PC-3 (cell line): Measurements from ENCODE around the gene APOH.

Source experiments
- EZH2 ChIP-seq: fragments of 300-600 bp; sonication (generic); IDR thresholded peaks from one replicate; pipeline ENCODE4 v1.6.1; 2017; ENCODE audit warnings: antibody characterized with exemption, mild to moderate bottlenecking, low read length; ENCODE audit not compliant: unreplicated experiment
- TF ChIP-seq, protein P1 (sequence below): fragments of 300-600 bp; sonication (generic); conservative IDR thresholded peaks from 2 replicates; pipeline ENCODE4 v1.5.1; 2017; ENCODE audit warnings: antibody characterized with exemption, low read depth, mild to moderate bottlenecking, low read length

DNA sequence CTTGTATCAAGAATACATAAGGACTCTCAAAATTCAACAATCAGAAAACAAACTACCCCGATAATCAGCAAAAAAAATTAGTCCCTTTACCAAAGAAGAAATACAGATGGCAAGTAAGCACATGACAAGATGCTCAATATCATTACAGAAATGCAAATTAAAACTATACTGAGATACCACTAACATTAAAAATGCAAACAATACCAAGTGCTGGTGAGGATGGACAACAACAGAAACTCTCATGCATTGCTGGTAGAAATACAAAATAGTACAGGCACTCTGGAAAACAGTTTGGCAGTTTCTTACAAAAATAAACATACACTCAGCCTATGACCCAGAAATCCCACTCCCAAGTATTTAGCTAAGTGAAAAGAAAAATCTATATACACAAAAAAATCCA is 44.8 kb downstream of the APOH start:
- TF ChIP-seq, protein P1, sequence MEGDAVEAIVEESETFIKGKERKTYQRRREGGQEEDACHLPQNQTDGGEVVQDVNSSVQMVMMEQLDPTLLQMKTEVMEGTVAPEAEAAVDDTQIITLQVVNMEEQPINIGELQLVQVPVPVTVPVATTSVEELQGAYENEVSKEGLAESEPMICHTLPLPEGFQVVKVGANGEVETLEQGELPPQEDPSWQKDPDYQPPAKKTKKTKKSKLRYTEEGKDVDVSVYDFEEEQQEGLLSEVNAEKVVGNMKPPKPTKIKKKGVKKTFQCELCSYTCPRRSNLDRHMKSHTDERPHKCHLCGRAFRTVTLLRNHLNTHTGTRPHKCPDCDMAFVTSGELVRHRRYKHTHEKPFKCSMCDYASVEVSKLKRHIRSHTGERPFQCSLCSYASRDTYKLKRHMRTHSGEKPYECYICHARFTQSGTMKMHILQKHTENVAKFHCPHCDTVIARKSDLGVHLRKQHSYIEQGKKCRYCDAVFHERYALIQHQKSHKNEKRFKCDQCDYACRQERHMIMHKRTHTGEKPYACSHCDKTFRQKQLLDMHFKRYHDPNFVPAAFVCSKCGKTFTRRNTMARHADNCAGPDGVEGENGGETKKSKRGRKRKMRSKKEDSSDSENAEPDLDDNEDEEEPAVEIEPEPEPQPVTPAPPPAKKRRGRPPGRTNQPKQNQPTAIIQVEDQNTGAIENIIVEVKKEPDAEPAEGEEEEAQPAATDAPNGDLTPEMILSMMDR = no peak
- TF ChIP-seq EZH2 = no peak
